ENCODE measurements around the gene P3H3.

Gene P3H3

GRCh38 chr12:6836851-6837250 lies 8.6 kb downstream of the P3H3 start:
- no peak overlapping the region for H3K9ac ChIP-seq
- H3K4me1 ChIP-seq (ENCODE audit: low read depth, poor library complexity, severe bottlenecking): peaks cover 10% of the 10 kb centered on the region
- no peak for TF ChIP-seq CTCF (conservative IDR thresholded peaks at IDR 0.05; ENCODE audit: low read depth, low read length)
- H3K4me2 ChIP-seq: no peak overlapping the region
- no peak overlapping the region for H3K27ac ChIP-seq
- H3K36me3 ChIP-seq (ENCODE audit: insufficient read depth): no peaks in the 10 kb centered on the region
- no peaks in the 10 kb centered on the region for H3K79me2 ChIP-seq (ENCODE audit: insufficient read depth, low read depth)
- H3K27me3 ChIP-seq (ENCODE audit: insufficient read depth, low read depth): peaks cover 23% of the 10 kb centered on the region; the same call in 1 of the 2 replicates
- H4K20me1 ChIP-seq (ENCODE audit: insufficient read depth): no peaks in the 10 kb centered on the region
- H2AFZ ChIP-seq (ENCODE audit: low read depth): no peak overlapping the region
- H3K4me3 ChIP-seq (IDR thresholded peaks at IDR 0.05; ENCODE audit: insufficient read depth, low read depth, low read length): no peak overlapping the region

- Histone ChIP-seq H2AFZ (ENCODE audit: low read depth) (no peak overlapping the region), H3K27me3 (ENCODE audit: insufficient read depth, low read depth) (peaks cover 17% of the 10 kb centered on the region; the same call in 1 of the 2 replicates), H3K79me2 (ENCODE audit: insufficient read depth, low read depth) (no peaks in the 10 kb centered on the region), H3K36me3 (ENCODE audit: insufficient read depth) (no peaks in the 10 kb centered on the region), H3K27ac (no peak overlapping the region), H3K4me3 (IDR thresholded peaks at IDR 0.05; ENCODE audit: insufficient read depth, low read depth, low read length) (no peak overlapping the region), H4K20me1 (ENCODE audit: insufficient read depth) (no peaks in the 10 kb centered on the region), H3K9ac (no peak overlapping the region), H3K4me1 (ENCODE audit: low read depth, poor library complexity, severe bottlenecking) (peaks cover 10% of the 10 kb centered on the region), H3K4me2 (no peak overlapping the region)
- no peak for TF ChIP-seq CTCF (conservative IDR thresholded peaks at IDR 0.05; ENCODE audit: low read depth, low read length)
These were observed 9.3 kb downstream of the P3H3 start for GRCh38 chr12:6837370-6838060.

GRCh38 chr12:6838854-6839253 lies 10.6 kb downstream of the P3H3 start:
- Histone ChIP-seq H3K4me1 (ENCODE audit: low read depth, poor library complexity, severe bottlenecking) (peaks cover 10% of the 10 kb centered on the region), H3K27ac (no peak overlapping the region), H3K4me3 (IDR thresholded peaks at IDR 0.05; ENCODE audit: insufficient read depth, low read depth, low read length) (no peak overlapping the region), H3K36me3 (ENCODE audit: insufficient read depth) (no peaks in the 10 kb centered on the region), H3K27me3 (ENCODE audit: insufficient read depth, low read depth) (peaks cover 11% of the 10 kb centered on the region; the same call in 1 of the 2 replicates), H4K20me1 (ENCODE audit: insufficient read depth) (no peaks in the 10 kb centered on the region), H3K79me2 (ENCODE audit: insufficient read depth, low read depth) (no peaks in the 10 kb centered on the region), H2AFZ (ENCODE audit: low read depth) (no peak overlapping the region), H3K4me2 (no peak overlapping the region), H3K9ac (no peak overlapping the region)
- TF ChIP-seq CTCF (conservative IDR thresholded peaks at IDR 0.05; ENCODE audit: low read depth, low read length): no peak

- Histone ChIP-seq H3K4me1 (ENCODE audit: low read depth, poor library complexity, severe bottlenecking) (peaks cover 10% of the 10 kb centered on the region), H2AFZ (ENCODE audit: low read depth) (peak overlapping the region; percentile 34; the same call in 1 of the 2 replicates), H3K79me2 (ENCODE audit: insufficient read depth, low read depth) (no peaks in the 10 kb centered on the region), H3K4me3 (IDR thresholded peaks at IDR 0.05; ENCODE audit: insufficient read depth, low read depth, low read length) (no peak overlapping the region), H3K9ac (no peak overlapping the region), H4K20me1 (ENCODE audit: insufficient read depth) (no peaks in the 10 kb centered on the region), H3K27me3 (ENCODE audit: insufficient read depth, low read depth) (peaks cover 5% of the 10 kb centered on the region; the same call in 1 of the 2 replicates), H3K36me3 (ENCODE audit: insufficient read depth) (no peaks in the 10 kb centered on the region), H3K4me2 (no peak overlapping the region), H3K27ac (no peak overlapping the region)
- no peak for TF ChIP-seq CTCF (conservative IDR thresholded peaks at IDR 0.05; ENCODE audit: low read depth, low read length)
These were observed 11.4 kb downstream of the P3H3 start for GRCh38 chr12:6839482-6840201.
